Measurements from ENCODE around the gene WDFY3. TPM values are rescaled to one million over a fixed set of nuclear protein-coding genes. Genes with fewer than 3 reads are reported as not detected.

Gene WDFY3
- total RNA-seq, 1 experiment from 2014 or later = 42.7 TPM

DNA sequence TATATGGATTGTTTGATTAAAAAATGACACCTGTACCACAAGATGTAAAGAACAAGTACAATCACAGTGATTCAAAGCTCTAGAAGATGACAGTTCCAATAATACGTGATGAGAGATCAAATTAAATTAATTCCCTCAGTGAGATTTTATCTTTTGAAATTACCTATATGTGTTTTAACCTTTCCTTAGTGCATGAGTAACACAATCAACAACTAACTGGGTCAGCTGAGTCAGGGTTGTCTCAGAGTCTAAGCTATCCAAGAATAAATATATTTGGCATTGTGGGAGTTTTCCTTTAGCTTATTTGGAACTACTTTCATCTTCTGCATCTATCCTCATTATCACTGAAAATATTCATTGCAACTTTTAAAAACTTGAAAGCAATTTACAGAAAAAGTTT, 162.8 kb downstream of the WDFY3 start:
- no TSS peak for BruUV-seq (replicated peaks)
- CTCF ChIA-PET = no interaction called here
- Histone ChIP-seq H3K27me3 (replicated peaks; ENCODE audit: control insufficient read depth, insufficient read depth, low read length) (no peaks in the 10 kb centered on the region), H3K4me1 (no peaks in the 10 kb centered on the region), H3K9me3 (no peaks in the 10 kb centered on the region), H3K4me3 (ENCODE audit: low read depth, low read length) (no peak overlapping the region), H3K36me3 (ENCODE audit: control insufficient read depth, insufficient read depth, low read length) (no peaks in the 10 kb centered on the region)
- TF ChIP-seq CTCF (IDR thresholded peaks at IDR 0.05; ENCODE audit: insufficient read depth in 1 of 2, low read depth in 1 of 2, low read length in 1 of 2, severe bottlenecking in 1 of 2, unreplicated experiment in 1 of 2) = no peak
- POLR2A ChIA-PET = no interaction called here
- H3K9me3 Mint-ChIP-seq (ENCODE audit: unreplicated experiment) = no peaks in the 10 kb centered on the region
- peaks cover 36% of the 10 kb centered on the region for H3K36me3 Mint-ChIP-seq (ENCODE audit: insufficient read depth, unreplicated experiment)
- intact Hi-C loops (cut with micrococcal nuclease; ENCODE audit: unreplicated experiment) = no loop called here
- H3K27ac Mint-ChIP-seq (ENCODE audit: unreplicated experiment) = no peak overlapping the region
- H3K4me3 Mint-ChIP-seq (ENCODE audit: unreplicated experiment) = no peak overlapping the region
- no peak for DNase-seq
- H3K4me1 Mint-ChIP-seq (ENCODE audit: low read depth, unreplicated experiment) = no peaks in the 10 kb centered on the region
- H3K27me3 Mint-ChIP-seq (ENCODE audit: insufficient read depth, unreplicated experiment) = no peaks in the 10 kb centered on the region

GRCh38 chr4:84803116-84803515, 163.4 kb downstream of the WDFY3 start:
- H3K4me3 ChIP-seq (ENCODE audit: low read depth, low read length) = no peak overlapping the region
- Mint-ChIP-seq H3K27ac (ENCODE audit: unreplicated experiment) (no peak overlapping the region), H3K4me1 (ENCODE audit: low read depth, unreplicated experiment) (no peaks in the 10 kb centered on the region), H3K4me3 (ENCODE audit: unreplicated experiment) (no peak overlapping the region), H3K36me3 (ENCODE audit: insufficient read depth, unreplicated experiment) (peaks cover 41% of the 10 kb centered on the region), H3K9me3 (ENCODE audit: unreplicated experiment) (no peaks in the 10 kb centered on the region), H3K27me3 (ENCODE audit: insufficient read depth, unreplicated experiment) (no peaks in the 10 kb centered on the region)
- H3K27me3 ChIP-seq (replicated peaks; ENCODE audit: control insufficient read depth, insufficient read depth, low read length) = no peaks in the 10 kb centered on the region
- POLR2A ChIA-PET = no interaction called here
- CTCF ChIA-PET = no interaction called here
- no peak for TF ChIP-seq CTCF (IDR thresholded peaks at IDR 0.05; ENCODE audit: insufficient read depth in 1 of 2, low read depth in 1 of 2, low read length in 1 of 2, severe bottlenecking in 1 of 2, unreplicated experiment in 1 of 2)
- H3K9me3 ChIP-seq = no peaks in the 10 kb centered on the region
- no peaks in the 10 kb centered on the region for H3K4me1 ChIP-seq
- intact Hi-C loops (cut with micrococcal nuclease; ENCODE audit: unreplicated experiment) = no loop called here
- no TSS peak for BruUV-seq (replicated peaks)
- no peaks in the 10 kb centered on the region for H3K36me3 ChIP-seq (ENCODE audit: control insufficient read depth, insufficient read depth, low read length)
- DNase-seq = no peak

DNA sequence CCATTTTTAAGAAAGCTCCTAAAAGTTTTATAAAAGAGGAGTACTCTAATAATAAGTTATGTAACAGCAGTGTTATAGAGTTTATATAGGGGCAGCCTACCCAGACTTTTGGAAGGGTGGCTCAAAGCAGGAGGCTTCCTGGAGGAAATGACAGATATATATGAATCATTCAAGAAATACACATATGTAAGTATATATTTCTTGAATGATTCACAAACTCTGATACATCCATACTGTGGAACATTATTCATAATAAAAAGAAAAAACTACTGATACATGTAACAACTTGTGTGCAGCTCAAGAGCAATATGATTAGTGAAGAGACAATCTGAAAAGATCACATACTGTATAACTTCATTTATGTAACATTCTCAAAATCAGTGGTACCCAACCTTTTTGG, 166.2 kb downstream of the WDFY3 start:
- POLR2A ChIA-PET = no interaction called here
- Histone ChIP-seq H3K4me1 (no peaks in the 10 kb centered on the region), H3K36me3 (ENCODE audit: control insufficient read depth, insufficient read depth, low read length) (no peaks in the 10 kb centered on the region), H3K9me3 (no peaks in the 10 kb centered on the region), H3K4me3 (ENCODE audit: low read depth, low read length) (no peak overlapping the region), H3K27me3 (replicated peaks; ENCODE audit: control insufficient read depth, insufficient read depth, low read length) (no peaks in the 10 kb centered on the region)
- intact Hi-C loops (cut with micrococcal nuclease; ENCODE audit: unreplicated experiment) = no loop called here
- Mint-ChIP-seq H3K27ac (ENCODE audit: unreplicated experiment) (no peak overlapping the region), H3K9me3 (ENCODE audit: unreplicated experiment) (no peaks in the 10 kb centered on the region), H3K4me1 (ENCODE audit: low read depth, unreplicated experiment) (no peaks in the 10 kb centered on the region), H3K27me3 (ENCODE audit: insufficient read depth, unreplicated experiment) (no peaks in the 10 kb centered on the region), H3K4me3 (ENCODE audit: unreplicated experiment) (no peak overlapping the region), H3K36me3 (ENCODE audit: insufficient read depth, unreplicated experiment) (peaks cover 52% of the 10 kb centered on the region)
- no TSS peak for BruUV-seq (replicated peaks)
- CTCF ChIA-PET = no interaction called here
- no peak for TF ChIP-seq CTCF (IDR thresholded peaks at IDR 0.05; ENCODE audit: insufficient read depth in 1 of 2, low read depth in 1 of 2, low read length in 1 of 2, severe bottlenecking in 1 of 2, unreplicated experiment in 1 of 2)
- DNase-seq = no peak
